Measurements from ENCODE around the gene CUL7.
A peak's percentile ranks its signal among the peaks of the same experiment; 100 is the strongest.

CUL7 gene

DNA sequence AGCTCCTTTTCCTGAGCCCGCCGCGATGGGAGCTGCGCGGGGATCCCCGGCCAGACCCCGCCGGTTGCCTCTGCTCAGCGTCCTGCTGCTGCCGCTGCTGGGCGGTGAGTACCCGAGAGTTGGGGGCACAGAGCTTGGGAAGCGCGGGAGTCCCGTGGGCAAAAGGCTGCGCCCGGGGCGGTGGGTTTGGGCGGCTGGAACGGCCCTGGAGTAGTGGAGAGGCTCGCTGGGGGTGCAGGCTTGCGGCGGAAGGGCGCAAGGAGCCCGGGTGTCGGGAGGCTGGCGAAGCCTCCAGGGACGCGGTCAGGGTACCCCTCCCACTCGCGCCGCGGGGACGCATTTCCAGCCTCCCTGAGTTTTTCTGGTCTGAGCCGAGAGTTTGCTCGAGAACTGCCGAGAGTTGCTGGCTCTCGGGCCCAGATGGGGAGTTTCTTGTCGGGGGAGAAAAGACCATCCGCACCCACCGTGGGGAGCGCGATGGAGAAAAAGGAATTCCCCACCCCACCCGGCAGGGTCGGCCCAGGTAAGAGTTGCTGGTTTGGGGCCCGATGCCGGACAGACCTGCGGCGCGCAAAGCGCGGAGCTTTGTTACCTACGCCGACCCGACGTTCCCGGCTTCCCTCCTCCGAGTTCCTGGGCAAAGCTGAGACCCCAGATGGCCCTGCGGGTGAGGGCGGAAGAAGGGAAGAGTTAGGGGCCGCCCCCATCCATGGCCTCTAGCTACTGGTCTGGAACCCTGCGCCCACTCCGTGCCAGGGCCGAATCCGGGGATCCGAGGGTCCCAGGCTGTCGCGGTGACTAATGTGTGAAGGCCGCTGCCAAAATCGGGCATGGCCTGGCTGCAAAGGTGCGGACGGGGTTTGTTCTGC is 23.0 kb upstream of the CUL7 start:
- no peak for DNase-seq

- DNase-seq = no peak
Observed at GRCh38 chr6:43075670-43076463, 22.2 kb upstream of the CUL7 start, which contains the start of gene PTK7. TSS of gene PTK7 (plus strand) at chr6:43076314. CDS start at chr6:43076489, 175 bp downstream.

DNA sequence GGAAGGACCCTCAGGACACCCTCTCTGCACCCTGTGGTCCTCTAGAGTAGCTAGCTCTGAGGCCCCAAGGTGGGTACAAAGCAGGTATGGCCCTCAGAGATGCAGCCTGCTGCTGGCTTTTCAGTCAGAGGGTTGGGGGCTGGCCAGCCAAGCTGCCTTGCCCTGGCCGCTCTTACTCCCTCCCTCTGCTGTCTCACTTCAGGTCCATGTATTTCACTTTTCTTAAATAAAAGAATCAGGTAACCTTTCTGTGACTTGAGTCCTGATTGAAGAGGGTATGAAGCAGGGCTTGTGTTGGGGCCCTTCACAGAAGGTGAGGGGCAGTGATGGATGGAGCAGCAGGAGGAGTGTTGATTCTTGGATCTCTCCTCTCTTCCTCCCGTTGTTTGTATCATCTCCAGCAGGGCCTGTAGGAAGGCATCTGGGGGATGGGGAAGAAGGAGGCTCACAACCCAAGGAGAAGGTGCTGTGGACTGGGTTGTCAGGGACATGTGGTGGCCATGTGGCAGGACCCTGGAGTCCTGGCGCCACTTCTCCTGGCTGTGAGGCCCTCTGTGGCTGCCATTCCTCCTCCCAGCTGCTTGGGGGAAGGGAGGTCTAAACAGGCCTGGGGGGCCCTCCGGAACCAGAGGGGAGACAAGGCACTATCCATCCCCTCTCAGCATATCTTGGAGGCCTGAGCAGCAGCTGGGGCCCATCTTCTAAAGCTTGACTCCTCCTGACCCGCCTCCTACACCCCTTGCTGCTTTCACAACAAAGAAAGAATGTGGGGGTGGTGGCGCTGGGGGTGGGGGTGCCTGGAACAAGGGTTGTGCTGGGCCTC is 21.4 kb upstream of the CUL7 start:
- no peak for DNase-seq

DNA sequence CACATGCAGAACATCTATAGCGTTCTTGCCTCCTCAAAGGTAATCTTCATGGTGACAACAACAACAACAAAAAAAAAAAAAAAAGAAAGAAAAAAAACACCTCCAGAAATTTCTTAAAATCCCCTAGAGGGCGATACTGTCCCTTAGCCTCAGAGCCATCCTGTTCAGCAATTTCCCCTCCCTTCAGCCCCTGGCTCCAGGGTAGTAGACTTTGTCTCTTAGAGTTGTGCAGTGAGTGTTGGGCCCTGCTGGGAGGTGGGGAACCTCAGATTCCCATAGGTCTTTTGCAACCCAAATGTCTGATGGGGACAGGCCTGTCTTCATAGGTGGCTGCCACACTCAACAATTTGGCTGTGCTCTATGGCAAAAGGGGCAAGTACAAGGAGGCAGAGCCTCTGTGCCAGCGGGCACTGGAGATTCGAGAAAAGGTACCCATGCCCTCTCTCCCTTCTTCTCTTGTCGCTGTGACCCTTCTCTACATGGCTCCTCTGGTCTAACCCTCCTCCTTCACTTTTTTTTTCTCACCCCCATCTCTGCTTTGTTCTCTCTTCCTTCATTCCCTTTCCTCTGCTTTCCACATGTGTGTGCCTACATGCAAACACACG is 16.5 kb upstream of the CUL7 start:
- peak; percentile 26 to 36 for DNase-seq

DNA sequence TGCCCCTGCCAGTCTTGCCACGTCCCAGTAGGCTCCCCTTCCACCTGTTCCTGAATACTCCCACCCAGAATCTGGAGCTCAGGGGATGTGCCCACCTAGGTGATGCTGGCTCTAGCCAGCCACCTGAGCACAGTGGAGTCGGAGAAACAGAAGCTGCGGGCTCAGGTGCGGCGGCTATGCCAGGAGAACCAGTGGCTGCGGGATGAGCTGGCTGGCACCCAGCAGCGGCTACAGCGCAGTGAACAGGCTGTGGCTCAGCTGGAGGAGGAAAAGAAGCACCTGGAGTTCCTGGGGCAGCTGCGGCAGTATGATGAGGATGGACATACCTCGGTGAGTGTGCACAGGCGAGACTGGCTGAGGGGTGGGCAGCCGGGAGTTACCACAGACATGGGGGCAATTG is 9.2 kb upstream of the CUL7 start:
- DNase-seq = no peak

DNA sequence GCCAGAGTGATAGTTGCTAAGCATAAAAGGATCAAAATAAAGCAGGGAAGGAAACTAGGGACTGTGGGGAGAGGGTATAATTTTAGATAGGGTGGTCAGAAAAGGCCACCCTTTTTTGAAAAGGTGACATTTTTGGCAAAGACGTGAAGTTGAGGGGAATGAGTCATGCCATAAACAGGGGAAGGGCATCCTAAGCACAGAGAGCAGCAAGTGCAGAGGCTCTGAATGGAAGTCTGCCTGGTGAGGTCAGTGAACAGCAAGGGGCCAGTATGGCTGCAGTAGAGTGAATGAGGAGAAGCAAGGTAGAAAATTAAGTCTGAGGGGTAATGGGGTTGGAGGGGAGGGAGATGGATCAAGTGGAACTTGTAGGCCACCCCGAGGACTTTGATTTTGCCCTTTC is 8.2 kb upstream of the CUL7 start:
- no peak for DNase-seq

- no peak for DNase-seq
Observed at GRCh38 chr6:43060755-43061633, 7.3 kb upstream of the CUL7 start.

DNA sequence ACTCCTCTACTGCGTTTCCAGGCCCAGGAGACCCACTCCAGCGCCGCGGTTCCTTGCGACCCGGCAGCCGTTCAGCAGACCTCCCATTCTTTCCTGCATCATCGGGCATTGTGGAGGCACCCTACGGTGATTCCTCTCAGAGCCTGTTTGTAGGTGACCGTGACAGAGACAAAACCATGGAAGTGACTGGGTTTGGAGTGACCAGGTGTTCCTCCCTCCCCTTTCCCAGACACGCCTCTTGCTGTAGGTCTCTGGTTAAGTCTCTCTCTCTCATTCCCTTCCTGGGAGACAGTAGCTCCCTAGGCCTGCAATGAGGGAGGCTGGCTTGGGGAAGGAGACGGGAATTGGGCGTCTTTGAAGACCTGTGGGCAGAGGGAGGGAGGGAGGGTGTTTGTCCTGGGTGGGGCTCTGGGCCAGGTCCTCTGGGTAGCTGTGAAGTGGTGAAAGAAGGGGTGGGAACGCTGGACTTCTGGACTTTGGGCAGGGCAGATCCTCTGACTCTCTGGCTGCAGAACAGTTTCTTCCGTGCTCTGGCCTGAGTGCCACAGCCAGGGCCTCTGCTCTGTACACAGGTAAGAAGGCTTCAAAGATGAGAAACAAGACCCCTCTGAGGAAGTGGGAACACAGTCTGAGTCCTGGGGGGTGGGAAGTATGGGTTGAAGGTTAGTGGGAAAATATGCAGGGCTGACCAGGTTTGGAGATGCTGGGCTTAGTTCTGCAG is 6.5 kb upstream of the CUL7 start:
- no peak for DNase-seq

GRCh38 chr6:43059168-43060033 is 5.8 kb upstream of the CUL7 start, which contains the start of the genes KLC4 and MRPL2:
TSS of gene KLC4 (plus strand) at chr6:43059631. CDS start at chr6:43061336, 1,705 bp downstream.
TSS of gene MRPL2 (minus strand) at chr6:43059434. CDS start at chr6:43059381, 53 bp downstream.
- peak; percentile 99 for DNase-seq

DNA sequence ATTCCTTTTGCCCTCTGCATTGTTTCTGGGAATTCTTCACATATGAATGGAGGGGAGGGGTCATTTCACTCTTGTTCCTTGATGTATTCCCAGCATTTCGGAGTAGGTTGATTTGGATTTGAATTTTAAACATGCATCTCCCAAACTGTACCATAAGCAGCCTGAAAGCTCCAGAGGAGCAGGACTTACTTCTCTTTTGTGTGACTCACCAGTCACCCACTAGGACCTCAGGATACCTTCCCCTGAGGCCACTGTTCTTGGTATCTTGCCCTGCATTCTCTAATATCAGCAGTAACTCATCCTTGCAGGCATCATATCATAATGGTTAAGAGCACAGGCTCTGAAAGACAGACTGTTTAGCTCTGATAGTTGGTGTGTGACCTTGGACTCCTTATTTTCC is 4.9 kb upstream of the CUL7 start:
- DNase-seq = peak; percentile 25 to 40

- DNase-seq = no peak
Observed at GRCh38 chr6:43055966-43056365, 2.3 kb upstream of the CUL7 start.

GRCh38 chr6:43054206-43054943 is 724 bp upstream of the CUL7 start:
- DNase-seq = no peak

GRCh38 chr6:43052842-43053544 is 658 bp downstream of the CUL7 start:
- peak in 1 of 2 donors; percentile 16 for DNase-seq

DNA sequence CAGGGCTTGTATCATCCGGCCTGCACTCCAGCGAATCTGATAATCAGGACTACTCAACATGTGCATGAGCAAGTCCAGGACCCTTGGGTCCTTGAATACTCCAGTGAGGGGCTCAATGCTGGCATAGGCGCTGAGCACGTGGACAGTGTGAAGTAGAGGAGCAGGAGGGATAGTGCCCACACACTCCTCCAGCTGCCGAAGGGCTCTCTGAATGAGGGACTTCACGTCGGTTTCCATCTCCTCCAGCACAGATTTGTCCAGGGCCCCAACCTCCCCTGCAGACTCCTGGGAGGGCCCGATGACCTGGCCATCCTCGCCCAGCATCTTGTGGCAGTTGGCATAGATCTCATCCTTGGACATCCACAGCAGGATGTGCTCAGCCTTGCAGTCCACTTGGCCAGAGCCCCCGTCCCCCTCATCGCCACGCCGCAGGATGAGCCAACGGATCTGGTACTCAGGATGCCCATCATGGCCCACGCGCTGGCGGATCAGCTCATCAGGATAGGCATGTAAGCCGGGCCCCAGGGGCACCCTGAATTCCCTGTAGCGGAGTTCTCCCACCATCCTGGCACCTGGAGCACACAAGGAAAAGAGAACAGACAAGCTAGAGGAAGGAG is 1.3 kb downstream of the CUL7 start:
- no peak for DNase-seq

DNA sequence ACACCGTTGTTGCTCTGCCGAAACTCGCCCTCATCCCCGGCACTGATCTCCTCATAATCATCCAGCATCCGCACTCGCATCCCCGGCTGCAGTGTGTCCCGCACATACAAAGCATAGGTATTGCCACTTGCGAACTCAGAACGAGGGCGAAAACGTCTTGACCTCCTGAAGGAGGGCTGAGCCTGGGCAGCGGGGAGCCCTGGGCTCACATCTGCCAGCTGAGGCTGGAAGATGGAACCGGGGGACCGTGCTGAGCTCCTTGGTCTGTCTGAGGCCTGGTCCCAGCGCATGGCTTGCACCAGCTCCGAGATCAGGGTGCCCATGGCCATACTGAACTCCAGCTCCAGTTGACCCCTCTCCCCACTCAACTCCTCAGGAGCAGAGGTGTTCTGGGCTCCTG is 2.7 kb downstream of the CUL7 start:
- DNase-seq = no peak

GRCh38 chr6:43047998-43048397 is 5.7 kb downstream of the CUL7 start:
- no peak for DNase-seq

DNA sequence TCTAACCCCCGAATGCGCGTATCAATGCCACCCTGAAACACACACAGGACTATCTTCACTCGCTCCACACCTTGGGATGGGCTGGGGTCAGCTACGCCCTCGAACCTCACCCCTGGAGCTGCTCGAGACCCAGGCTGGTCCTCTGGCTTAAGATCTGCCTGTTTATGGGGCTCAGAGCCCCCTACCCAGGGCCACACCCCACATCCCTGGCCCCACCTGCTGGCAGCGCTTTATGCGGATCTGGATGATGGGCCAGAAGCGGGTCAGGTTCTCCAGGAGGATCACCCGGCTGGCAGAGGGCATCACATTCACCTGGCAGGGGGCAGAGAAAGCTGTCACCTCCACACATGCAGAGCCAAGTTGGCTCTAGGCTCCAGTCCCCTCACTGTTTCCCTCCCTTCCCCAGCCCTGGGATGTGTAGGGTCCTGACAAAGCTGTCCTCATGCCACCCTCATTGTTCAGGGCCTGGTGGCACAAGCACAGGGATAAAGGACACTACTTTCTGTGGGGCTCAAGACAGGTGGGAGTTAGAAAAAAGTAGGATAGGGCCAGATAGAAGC is 8.2 kb downstream of the CUL7 start:
- DNase-seq = no peak

Data from inflammatory macrophage (primary cell).